A549 treated with AZD9567 at 1 μM for 4 hours (cell line): ENCODE data around the gene TYW1. TPM values are rescaled to one million over a fixed set of nuclear protein-coding genes. Genes with fewer than 3 reads are reported as not detected.

Source experiments
- total RNA-seq: library from RNA; stranded (reverse); fragments of 200-300 nt; extraction: Qiagen RNA extraction; gene quantifications from 5 replicates; pipeline ENCODE4 v1.2.3, GENCODE V29; 2022; ENCODE audit not compliant: insufficient read depth

The TYW1 gene, protein sequence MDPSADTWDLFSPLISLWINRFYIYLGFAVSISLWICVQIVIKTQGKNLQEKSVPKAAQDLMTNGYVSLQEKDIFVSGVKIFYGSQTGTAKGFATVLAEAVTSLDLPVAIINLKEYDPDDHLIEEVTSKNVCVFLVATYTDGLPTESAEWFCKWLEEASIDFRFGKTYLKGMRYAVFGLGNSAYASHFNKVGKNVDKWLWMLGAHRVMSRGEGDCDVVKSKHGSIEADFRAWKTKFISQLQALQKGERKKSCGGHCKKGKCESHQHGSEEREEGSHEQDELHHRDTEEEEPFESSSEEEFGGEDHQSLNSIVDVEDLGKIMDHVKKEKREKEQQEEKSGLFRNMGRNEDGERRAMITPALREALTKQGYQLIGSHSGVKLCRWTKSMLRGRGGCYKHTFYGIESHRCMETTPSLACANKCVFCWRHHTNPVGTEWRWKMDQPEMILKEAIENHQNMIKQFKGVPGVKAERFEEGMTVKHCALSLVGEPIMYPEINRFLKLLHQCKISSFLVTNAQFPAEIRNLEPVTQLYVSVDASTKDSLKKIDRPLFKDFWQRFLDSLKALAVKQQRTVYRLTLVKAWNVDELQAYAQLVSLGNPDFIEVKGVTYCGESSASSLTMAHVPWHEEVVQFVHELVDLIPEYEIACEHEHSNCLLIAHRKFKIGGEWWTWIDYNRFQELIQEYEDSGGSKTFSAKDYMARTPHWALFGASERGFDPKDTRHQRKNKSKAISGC
- 13.9 to 17.1 TPM (median 14.9 TPM) in 5 replicates for total RNA-seq

DNA sequence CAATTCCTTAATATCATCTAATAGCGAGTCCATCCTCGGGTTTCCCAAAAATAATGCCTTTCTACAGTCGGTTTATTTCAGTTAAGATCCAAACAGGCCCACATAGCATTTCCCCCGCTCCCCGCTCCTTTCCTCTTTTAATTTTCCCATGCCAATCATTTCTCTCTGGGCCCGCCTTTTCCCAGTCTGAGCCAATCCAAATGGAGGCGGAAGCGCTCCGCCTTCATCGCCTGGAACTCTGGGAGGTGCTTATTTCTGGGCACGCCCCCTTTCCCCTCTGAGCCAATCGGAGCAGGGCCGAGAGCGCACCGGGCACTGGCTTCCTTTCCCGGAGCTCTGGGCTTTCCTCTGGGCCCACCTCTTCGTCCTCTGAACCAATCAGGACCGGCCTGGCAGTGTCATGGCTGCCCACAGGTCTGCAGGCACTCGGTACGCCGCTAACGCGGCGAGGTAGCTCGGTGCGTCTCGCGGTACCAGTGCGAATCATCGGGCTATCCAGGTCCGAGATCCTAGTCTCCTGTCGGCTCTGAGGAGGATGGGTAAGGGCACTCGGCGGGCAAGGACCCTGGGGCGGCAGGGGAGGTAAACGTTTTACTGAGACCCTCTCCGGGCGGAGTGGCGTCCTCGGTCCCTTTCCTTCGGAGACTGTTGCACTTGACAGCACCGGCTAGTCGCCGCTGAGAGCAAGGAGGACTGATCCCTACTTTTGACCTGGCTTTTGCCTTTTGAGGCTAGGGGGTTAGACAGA, at the start of gene TYW1:
Gene TYW1, plus strand, starts transcription at position 390 of the 748 bp plus-strand sequence. Its CDS starts 146 bp downstream, at position 536.

DNA sequence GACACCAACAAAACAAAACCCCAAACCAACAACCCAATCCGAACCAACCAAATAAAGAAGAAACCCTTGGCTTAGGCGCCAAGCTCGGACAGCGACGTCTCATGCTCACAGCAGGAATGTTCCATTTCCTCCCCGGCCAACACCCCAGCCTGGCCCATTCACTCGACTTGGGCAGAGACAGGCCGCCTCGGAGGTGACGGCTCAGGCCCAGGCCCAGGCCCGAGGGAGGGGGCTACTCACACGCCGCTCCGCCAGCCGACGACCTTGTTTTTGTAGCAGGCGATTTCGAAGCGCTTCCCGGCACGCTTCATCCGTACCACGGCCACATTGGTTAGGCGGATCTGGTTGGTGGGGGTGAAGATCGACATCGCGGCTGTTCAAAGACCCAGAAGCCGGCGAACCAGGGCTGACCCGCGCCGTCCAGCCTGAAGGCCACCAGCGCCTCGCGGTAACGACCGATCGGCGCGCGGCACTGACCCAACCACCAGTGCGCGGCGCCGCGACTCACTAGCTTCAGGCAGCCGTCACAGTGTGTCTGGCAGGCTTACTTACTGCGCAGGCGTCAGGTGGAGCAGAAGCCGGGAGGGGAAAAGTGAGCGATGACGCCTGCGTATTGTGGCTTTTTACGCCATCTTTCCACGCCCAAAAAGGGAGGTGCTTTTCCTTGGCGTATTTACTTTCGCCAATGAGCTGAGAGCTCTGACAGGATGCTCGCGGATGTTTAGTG, 1.4 kb upstream of the TYW1 start, which contains the start of gene SBDS:
Gene SBDS, minus strand, starts transcription at position 537 of the 727 bp plus-strand sequence. Its CDS starts 169 bp downstream, at position 368.

Other genes with a start within 250 kb of the TYW1 start
- 81.6 to 140 TPM (median 86.6 TPM) in 5 replicates for gene TMEM248, start 75.6 kb upstream of the TYW1 start, total RNA-seq
- gene SBDS, start 1.2 kb upstream of the TYW1 start, total RNA-seq = 106 to 128 TPM (median 109 TPM) in 5 replicates